ENCODE measurements around the gene PDE3A. TPM values are rescaled to one million over a fixed set of nuclear protein-coding genes. Genes with fewer than 3 reads are reported as not detected.

PDE3A gene
- total and polyA plus RNA-seq, 2 of the 4 experiments (the other 2 are of a cell fraction), result 0.09 to 0.18 TPM

- dilution Hi-C loops (cut with HindIII; ENCODE audit: low sequenced_read_pairs, unreplicated experiment), result no loop called here
- no peaks in the 10 kb centered on the region for H3K9me3 ChIP-seq (ENCODE audit: control insufficient read depth, insufficient read depth, low read length)
- BruUV-seq (replicated peaks), result no TSS peak
Observed at GRCh38 chr12:20320552-20320951, 47.8 kb upstream of the PDE3A start.

More at GRCh38 chr12:20320552-20320951, 47.8 kb upstream of the PDE3A start:
- no peak overlapping the region for H3K14ac ChIP-seq (replicated peaks; ENCODE audit: low read depth, low read length)
- no peak overlapping the region for H2AK9ac ChIP-seq (replicated peaks; ENCODE audit: low read depth, low read length, poor library complexity)
- DNase-seq (no peak), ATAC-seq (ENCODE audit: low read depth) (no peak)
- H2BK120ac ChIP-seq (ENCODE audit: low read depth, low read length), result no peak overlapping the region
- no peak overlapping the region for H3K23ac ChIP-seq (ENCODE audit: low read depth, low read length)
- H4K8ac ChIP-seq (ENCODE audit: low read depth in 2 of 2, low read length in 2 of 2), result no peak overlapping the region
- H2BK5ac ChIP-seq (ENCODE audit: low read depth, low read length, poor library complexity, severe bottlenecking), result no peak overlapping the region
- no peaks in the 10 kb centered on the region for H3K36me3 ChIP-seq (ENCODE audit: control insufficient read depth, insufficient read depth, low read length)
- WGBS, 2 experiments (ENCODE audit: extremely low coverage in 2 of 2, insufficient read length in 1 of 2), result 0% methylated on average over 1 of the region's 4 CpGs; no CpG with 5 or more reads in 1 of the 2 experiments
- H2BK20ac ChIP-seq (ENCODE audit: low read depth, low read length), result no peak overlapping the region
- intact Hi-C loops (cut with micrococcal nuclease), result no loop called here
- H3K27me3 ChIP-seq (ENCODE audit: control insufficient read depth, insufficient read depth, low read length), result no peaks in the 10 kb centered on the region
- TF ChIP-seq FOS (IDR thresholded peaks at IDR 0.05; ENCODE audit: low read depth, low read length), result no peak
- TF ChIP-seq NFE2L2 (IDR thresholded peaks at IDR 0.05; ENCODE audit: low read depth, low read length), result no peak
- no peak for TF ChIP-seq SMC3 (IDR thresholded peaks at IDR 0.05; ENCODE audit: low read depth, low read length)
- no peak for TF ChIP-seq RAD21 (IDR thresholded peaks at IDR 0.05; ENCODE audit: low read length)
- no peak for TF ChIP-seq POLR2A (IDR thresholded peaks at IDR 0.05; ENCODE audit: low read depth, low read length)
- no peak for TF ChIP-seq CTCF (conservative IDR thresholded peaks at IDR 0.05; ENCODE audit: low read depth, low read length)
- no peak for TF ChIP-seq CEBPB (IDR thresholded peaks at IDR 0.05; ENCODE audit: low read depth, low read length)
- no peak for TF ChIP-seq MXI1 (IDR thresholded peaks at IDR 0.05; ENCODE audit: borderline replicate concordance, low read depth, low read length)
- TF ChIP-seq BHLHE40 (IDR thresholded peaks at IDR 0.05; ENCODE audit: low read depth, low read length), result no peak
- no peak for TF ChIP-seq MAZ (IDR thresholded peaks at IDR 0.05; ENCODE audit: borderline replicate concordance, low read depth, low read length)
- TF ChIP-seq MAFK (IDR thresholded peaks at IDR 0.05; ENCODE audit: low read depth, low read length), result no peak
- ChIA-PET CTCF (no interaction called here), POLR2A (ENCODE audit: unreplicated experiment) (no interaction called here)
- no peak overlapping the region for H3K18ac ChIP-seq (ENCODE audit: low read depth, low read length)
- no peaks in the 10 kb centered on the region for H3K9me1 ChIP-seq (ENCODE audit: insufficient read depth, low read length)
- H3K4me3 ChIP-seq (ENCODE audit: insufficient read depth, low read depth, low read length), result no peak overlapping the region
- in situ Hi-C loops (cut with MboI; ENCODE audit: low sequenced_read_pairs), result no loop called here
- peaks cover 2% of the 10 kb centered on the region; the same call in 1 of the 2 replicates for H3K4me1 ChIP-seq (ENCODE audit: control insufficient read depth, insufficient read depth, low read length)
- no peak overlapping the region for H3K4me2 ChIP-seq (ENCODE audit: low read depth, low read length)
- H2BK15ac ChIP-seq (ENCODE audit: low read depth, low read length), result no peak overlapping the region
- no peak overlapping the region for H3K9ac ChIP-seq (ENCODE audit: low read depth, low read length)
- no peaks in the 10 kb centered on the region for H4K20me1 ChIP-seq (ENCODE audit: insufficient read depth, low read length)
- no peak overlapping the region for H4K91ac ChIP-seq (ENCODE audit: insufficient read depth, low read depth, low read length)
- no peak overlapping the region for H2AFZ ChIP-seq (replicated peaks; ENCODE audit: low read length, poor library complexity)
- H4K5ac ChIP-seq (ENCODE audit: low read depth, low read length), result no peak overlapping the region
- no peak overlapping the region for H3K27ac ChIP-seq (ENCODE audit: insufficient read depth, low read length)
- H2AK5ac ChIP-seq (ENCODE audit: low read depth, low read length), result no peak overlapping the region
- no peak overlapping the region for H3K4ac ChIP-seq (ENCODE audit: low read depth, low read length)
- no peak overlapping the region for H3K56ac ChIP-seq (ENCODE audit: extremely low read depth, insufficient read depth, low read length)
- no peaks in the 10 kb centered on the region for H3K79me1 ChIP-seq (ENCODE audit: low read depth in 1 of 2, low read length in 2 of 2)

Data from IMR-90 (cell line).